Naive thymus-derived CD8-positive, alpha-beta T cell (primary cell): ENCODE data around the gene VAPB. TPM values are rescaled to one million over a fixed set of nuclear protein-coding genes. Genes with fewer than 3 reads are reported as not detected.
A peak's percentile ranks its signal among the peaks of the same experiment; 100 is the strongest.

ENCODE experiments used
- ATAC-seq, 2 donors: fragments of 150-1000 bp; cut with Tn5 transposase in 1 of 2; sonication (Bioruptor Pico), chemical (Tn5 transposase) in 1 of 2; 1 replicate in 1 of 2; 2 replicates in 1 of 2; pipeline ENCODE4 v1.10.0; 2021; ENCODE audit warnings: mild to moderate bottlenecking in 2 of 2, moderate library complexity in 2 of 2
- POLR2A ChIA-PET: fragments of 350-600 bp; sonication (Branson Sonifier 250); formaldehyde crosslinking; loops from one replicate; lab custom pipeline; 2021; ENCODE audit warnings: antibody characterized with exemption; lab: Charles Lee
- DNase-seq, 10 donors: peaks; one replicate each; pipeline versions ENCODE4 v3.0.0 to v3.0.0-alpha.2; 2020 to 2022
- H3K27ac Mint-ChIP-seq, 10 donors: one replicate each; pipeline ENCODE4 v1.8.0; 2020 to 2022; ENCODE audit warnings: mild to moderate bottlenecking in 10 of 10, mixed read lengths in 10 of 10, moderate library complexity in 4 of 10, inconsistent platforms in 1 of 10
- H3K27me3 Mint-ChIP-seq, 5 donors: one replicate each; pipeline ENCODE4 v1.8.0; 2021 to 2022; ENCODE audit warnings: mixed read lengths in 5 of 5
- H3K36me3 Mint-ChIP-seq, 3 donors: one replicate each; pipeline ENCODE4 v1.8.0; 2020 to 2022; ENCODE audit warnings: mixed read lengths in 3 of 3, mild to moderate bottlenecking in 2 of 3, inconsistent platforms in 1 of 3
- H3K4me1 Mint-ChIP-seq, 4 donors: one replicate each; pipeline ENCODE4 v1.8.0; 2021 to 2022; ENCODE audit warnings: mixed read lengths in 4 of 4
- H3K4me3 Mint-ChIP-seq, 10 donors: one replicate each; pipeline ENCODE4 v1.8.0; 2020 to 2022; ENCODE audit warnings: mild to moderate bottlenecking in 10 of 10, mixed read lengths in 10 of 10, moderate library complexity in 6 of 10, inconsistent platforms in 1 of 10
- H3K9me3 Mint-ChIP-seq, 9 donors: one replicate each; pipeline ENCODE4 v1.8.0; 2020 to 2022; ENCODE audit warnings: mixed read lengths in 9 of 9, mild to moderate bottlenecking in 3 of 9, inconsistent platforms in 1 of 9, moderate library complexity in 1 of 9
- polyA plus RNA-seq, 3 donors: library from polyadenylated mRNA; unstranded; fragments of 300-500 nt; fragmentation: Illumina TruSeq; gene quantifications; one replicate each; pipeline ENCODE4 v1.2.3, GENCODE V29; 2021
- total RNA-seq, 8 experiments: library from RNA in 2 of 8; stranded (reverse) in 2 of 8; gene quantifications; one replicate each; pipeline ENCODE4 v1.2.3 and lab custom pipeline; 2021 to 2026

VAPB gene
- total and polyA plus RNA-seq, 5 experiments from 2014 or later: 24.7 to 34.3 (median 34.0) TPM

- peaks cover 0 to 57% (median 9%) of the 10 kb centered on the region in 3 donors for H3K36me3 Mint-ChIP-seq
- peaks cover 0 to 2% (median 0%) of the 10 kb centered on the region in 9 donors for H3K9me3 Mint-ChIP-seq
- DNase-seq: no peak
- H3K27me3 Mint-ChIP-seq: no peaks in the 10 kb centered on the region
- POLR2A ChIA-PET: interaction anchor here (1.1 kb wide), 1 partner anchor 43 kb away, joined by 3 read pairs; the partner anchor contains the start of gene VAPB
- no peak for ATAC-seq
- H3K4me1 Mint-ChIP-seq: peaks cover 20 to 51% (median 35%) of the 10 kb centered on the region in 4 donors
- H3K27ac Mint-ChIP-seq: peak overlapping the region in 9 of 10 donors; percentile 28 to 82 (median 70)
- H3K4me3 Mint-ChIP-seq: no peak overlapping the region
These were observed 43.3 kb downstream of the VAPB start for GRCh38 chr20:58432186-58432954.

GRCh38 chr20:58433029-58433647 lies 44.1 kb downstream of the VAPB start:
- Mint-ChIP-seq H3K27ac (peak overlapping the region; percentile 62 to 85 (median 70)), H3K4me1 (peaks cover 22 to 58% (median 42%) of the 10 kb centered on the region in 4 donors), H3K36me3 (peaks cover 0 to 64% (median 9%) of the 10 kb centered on the region in 3 donors), H3K9me3 (peaks cover 0 to 2% (median 0%) of the 10 kb centered on the region in 9 donors), H3K4me3 (no peak overlapping the region), H3K27me3 (no peaks in the 10 kb centered on the region)
- POLR2A ChIA-PET: no interaction called here
- no peak for ATAC-seq
- DNase-seq: no peak

GRCh38 chr20:58433759-58434158 lies 44.7 kb downstream of the VAPB start:
- no peak for ATAC-seq

GRCh38 chr20:58434326-58434725 lies 45.3 kb downstream of the VAPB start:
- H3K9me3 Mint-ChIP-seq: peaks cover 0 to under 1% (median 0%) of the 10 kb centered on the region in 9 donors
- POLR2A ChIA-PET: interaction anchor here (0.7 kb wide), 1 partner anchor 21 kb away, joined by 4 read pairs; no protein-coding TSS in a partner anchor
- H3K4me1 Mint-ChIP-seq: peaks cover 22 to 57% (median 49%) of the 10 kb centered on the region in 4 donors
- H3K36me3 Mint-ChIP-seq: peaks cover 0 to 69% (median 2%) of the 10 kb centered on the region in 3 donors
- no peak for DNase-seq
- H3K27me3 Mint-ChIP-seq: no peaks in the 10 kb centered on the region
- no peak for ATAC-seq
- no peak overlapping the region for H3K4me3 Mint-ChIP-seq
- peak overlapping the region in 4 of 10 donors; percentile 15 to 70 (median 50) for H3K27ac Mint-ChIP-seq

More at GRCh38 chr20:58433759-58434158, 44.7 kb downstream of the VAPB start:
- Mint-ChIP-seq H3K36me3 (peaks cover 0 to 66% (median 6%) of the 10 kb centered on the region in 3 donors), H3K9me3 (peaks cover 0 to 2% (median 0%) of the 10 kb centered on the region in 9 donors), H3K4me3 (no peak overlapping the region), H3K27ac (peak overlapping the region in 6 of 10 donors; percentile 10 to 82 (median 66)), H3K4me1 (peaks cover 23 to 58% (median 47%) of the 10 kb centered on the region in 4 donors), H3K27me3 (no peaks in the 10 kb centered on the region)
- no peak for DNase-seq
- POLR2A ChIA-PET: no interaction called here

- no peaks in the 10 kb centered on the region for H3K9me3 Mint-ChIP-seq
- ATAC-seq (no peak), DNase-seq (no peak)
- peaks cover 0 to 78% (median 2%) of the 10 kb centered on the region in 3 donors for H3K36me3 Mint-ChIP-seq
- H3K27ac Mint-ChIP-seq: peak overlapping the region in 5 of 10 donors; percentile 21 to 71 (median 35)
- peaks cover 22 to 55% (median 50%) of the 10 kb centered on the region in 4 donors for H3K4me1 Mint-ChIP-seq
- H3K4me3 Mint-ChIP-seq: no peak overlapping the region
- POLR2A ChIA-PET: no interaction called here
- no peaks in the 10 kb centered on the region for H3K27me3 Mint-ChIP-seq
These were observed 46.2 kb downstream of the VAPB start for GRCh38 chr20:58435237-58435636.

GRCh38 chr20:58436868-58437645 lies 48.0 kb downstream of the VAPB start:
- H3K27ac Mint-ChIP-seq: peak overlapping the region in 3 of 10 donors; percentile 20 to 46 (median 44)
- no peak overlapping the region for H3K4me3 Mint-ChIP-seq
- DNase-seq (no peak), ATAC-seq (no peak)
- H3K27me3 Mint-ChIP-seq: no peaks in the 10 kb centered on the region
- H3K36me3 Mint-ChIP-seq: peaks cover 0 to 80% (median 0%) of the 10 kb centered on the region in 3 donors
- no peaks in the 10 kb centered on the region for H3K9me3 Mint-ChIP-seq
- H3K4me1 Mint-ChIP-seq: peaks cover 18 to 46% (median 45%) of the 10 kb centered on the region in 4 donors
- POLR2A ChIA-PET: interaction anchor here (0.7 kb wide), 1 partner anchor 11 kb away, joined by 8 read pairs; no protein-coding TSS in a partner anchor

- no peak for ATAC-seq
- H3K36me3 Mint-ChIP-seq: peaks cover 0 to 87% (median 6%) of the 10 kb centered on the region in 3 donors
- peak overlapping the region in 6 of 10 donors; percentile 1 to 68 (median 28) for H3K27ac Mint-ChIP-seq
These were observed 50.2 kb downstream of the VAPB start for GRCh38 chr20:58438970-58439808.

GRCh38 chr20:58440021-58440767 lies 51.2 kb downstream of the VAPB start:
- POLR2A ChIA-PET: interaction anchor here (0.5 kb wide), 1 partner anchor 23 kb away, joined by 4 read pairs; no protein-coding TSS in a partner anchor
- no peaks in the 10 kb centered on the region for H3K27me3 Mint-ChIP-seq
- peaks cover 0 to 87% (median 10%) of the 10 kb centered on the region in 3 donors for H3K36me3 Mint-ChIP-seq
- no peak for DNase-seq
- peak overlapping the region in 6 of 10 donors; percentile 1 to 68 (median 32) for H3K27ac Mint-ChIP-seq
- no peak for ATAC-seq
- H3K4me1 Mint-ChIP-seq: peaks cover 12 to 31% (median 26%) of the 10 kb centered on the region in 4 donors
- no peak overlapping the region for H3K4me3 Mint-ChIP-seq
- H3K9me3 Mint-ChIP-seq: no peaks in the 10 kb centered on the region

More at GRCh38 chr20:58438970-58439808, 50.2 kb downstream of the VAPB start:
- no peaks in the 10 kb centered on the region for H3K27me3 Mint-ChIP-seq
- H3K4me3 Mint-ChIP-seq: no peak overlapping the region
- no peaks in the 10 kb centered on the region for H3K9me3 Mint-ChIP-seq
- no peak for DNase-seq
- POLR2A ChIA-PET: no interaction called here
- H3K4me1 Mint-ChIP-seq: peaks cover 14 to 31% (median 27%) of the 10 kb centered on the region in 4 donors

GRCh38 chr20:58441723-58442122 lies 52.7 kb downstream of the VAPB start:
- Mint-ChIP-seq H3K36me3 (peaks cover 0 to 88% (median 13%) of the 10 kb centered on the region in 3 donors), H3K4me3 (no peak overlapping the region), H3K9me3 (no peaks in the 10 kb centered on the region), H3K27ac (peak overlapping the region in 5 of 10 donors; percentile 43 to 67 (median 50)), H3K27me3 (no peaks in the 10 kb centered on the region), H3K4me1 (peaks cover 11 to 26% (median 20%) of the 10 kb centered on the region in 4 donors)
- POLR2A ChIA-PET: no interaction called here
- ATAC-seq (no peak), DNase-seq (no peak)

GRCh38 chr20:58444746-58445255 lies 55.8 kb downstream of the VAPB start:
- no peak for ATAC-seq
- POLR2A ChIA-PET: no interaction called here
- DNase-seq: no peak
- peaks cover 0 to 81% (median 13%) of the 10 kb centered on the region in 3 donors for H3K36me3 Mint-ChIP-seq
- H3K27ac Mint-ChIP-seq: peak overlapping the region in 8 of 10 donors; percentile 1 to 72 (median 44)
- no peaks in the 10 kb centered on the region for H3K9me3 Mint-ChIP-seq
- no peak overlapping the region for H3K4me3 Mint-ChIP-seq
- H3K4me1 Mint-ChIP-seq: peaks cover 0 to 8% (median 7%) of the 10 kb centered on the region in 4 donors
- no peaks in the 10 kb centered on the region for H3K27me3 Mint-ChIP-seq
